H9 (cell line): ENCODE data around the gene RBM38. TPM values are rescaled to one million over a fixed set of nuclear protein-coding genes. Genes with fewer than 3 reads are reported as not detected.

ENCODE experiments used
- DNase-seq: peaks from one replicate; pipeline ENCODE4 v3.0.0-alpha.2; 2017
- H2AFZ ChIP-seq: one replicate; pipeline ENCODE4 v1.6.1; 2013; ENCODE audit warnings: mild to moderate bottlenecking, low read length, control low read depth, moderate library complexity
- H2AK5ac ChIP-seq: 2 replicates; pipeline ENCODE4 v1.6.1; 2013; ENCODE audit warnings: low read length, control low read depth, mixed read lengths; ENCODE audit not compliant: insufficient read length
- H2BK120ac ChIP-seq: one replicate; pipeline ENCODE4 v1.6.1; 2013; ENCODE audit warnings: low read depth, mild to moderate bottlenecking, low read length, control low read depth, inconsistent platforms; ENCODE audit not compliant: poor library complexity, severe bottlenecking
- H2BK12ac ChIP-seq: 2 replicates; pipeline ENCODE4 v1.6.1; 2013; ENCODE audit warnings: low read length, control low read depth, mixed read lengths, low read depth; ENCODE audit not compliant: insufficient read length
- H2BK15ac ChIP-seq: 2 replicates; pipeline ENCODE4 v1.6.1; 2013; ENCODE audit warnings: low read depth, low read length, control low read depth
- H2BK20ac ChIP-seq: one replicate; pipeline ENCODE4 v1.6.1; 2013; ENCODE audit warnings: low read depth, mild to moderate bottlenecking, low read length, control low read depth, inconsistent platforms; ENCODE audit not compliant: poor library complexity, severe bottlenecking
- H2BK5ac ChIP-seq: 2 replicates; pipeline ENCODE4 v1.6.1; 2013; ENCODE audit warnings: low read length, control low read depth, mixed read lengths; ENCODE audit not compliant: insufficient read length
- H3K14ac ChIP-seq: 2 replicates; pipeline ENCODE4 v1.6.1; 2013; ENCODE audit warnings: low read length, control low read depth; ENCODE audit not compliant: insufficient read depth
- H3K18ac ChIP-seq: 2 replicates; pipeline ENCODE4 v1.6.1; 2013; ENCODE audit warnings: low read depth, mild to moderate bottlenecking, mixed read lengths, low read length, control low read depth; ENCODE audit not compliant: insufficient read length
- H3K23ac ChIP-seq: 2 replicates; pipeline ENCODE4 v1.6.1; 2013; ENCODE audit warnings: low read length, control low read depth, mixed read lengths, low read depth; ENCODE audit not compliant: insufficient read length
- H3K23me2 ChIP-seq: 2 replicates; pipeline ENCODE4 v1.6.1; 2013; ENCODE audit warnings: low read depth, mild to moderate bottlenecking, mixed read lengths, low read length, control low read depth; ENCODE audit not compliant: insufficient read length, poor library complexity, severe bottlenecking
- H3K27ac ChIP-seq: 2 replicates; pipeline ENCODE4 v1.5.1; 2013; ENCODE audit warnings: low read length, control low read depth, mixed read lengths, low read depth; ENCODE audit not compliant: insufficient read length
- H3K27me3 ChIP-seq: 2 replicates; pipeline ENCODE4 v1.6.1; 2013; ENCODE audit warnings: low read length, control low read depth, inconsistent platforms; ENCODE audit not compliant: insufficient read depth
- H3K4ac ChIP-seq: 2 replicates; pipeline ENCODE4 v1.6.1; 2013; ENCODE audit warnings: low read depth, mild to moderate bottlenecking, control low read depth, inconsistent platforms, low read length, moderate library complexity
- H3K4me1 ChIP-seq: 2 replicates; pipeline ENCODE4 v1.6.1; 2013; ENCODE audit warnings: low read length, control low read depth, inconsistent platforms; ENCODE audit not compliant: insufficient read depth
- H3K4me2 ChIP-seq: 2 replicates; pipeline ENCODE4 v1.6.1; 2013; ENCODE audit warnings: low read length, control low read depth, mixed read lengths; ENCODE audit not compliant: insufficient read length, insufficient read depth
- H3K56ac ChIP-seq: 2 replicates; pipeline ENCODE4 v1.6.1; 2013; ENCODE audit warnings: low read depth, mild to moderate bottlenecking, mixed read lengths, low read length, control low read depth; ENCODE audit not compliant: insufficient read length
- H3K79me1 ChIP-seq: 2 replicates; pipeline ENCODE4 v1.6.1; 2013; ENCODE audit warnings: low read depth, mild to moderate bottlenecking, moderate library complexity, low read length, control low read depth, inconsistent platforms; ENCODE audit not compliant: insufficient read depth, poor library complexity, severe bottlenecking
- H3K79me2 ChIP-seq: 2 replicates; pipeline ENCODE4 v1.6.1; 2013; ENCODE audit warnings: low read length, control low read depth, inconsistent platforms; ENCODE audit not compliant: insufficient read depth
- H3K9ac ChIP-seq: 2 replicates; pipeline ENCODE4 v1.6.1; 2013; ENCODE audit warnings: low read length, control low read depth, mixed read lengths; ENCODE audit not compliant: insufficient read length; ENCODE audit errors: extremely low read depth
- H3K9me3 ChIP-seq: one replicate; pipeline ENCODE4 v1.6.1; 2013; ENCODE audit warnings: low read depth, low read length, inconsistent platforms; ENCODE audit not compliant: control insufficient read depth
- H3T11ph ChIP-seq: one replicate; pipeline ENCODE4 v1.6.1; 2013; ENCODE audit warnings: mild to moderate bottlenecking, low read length, control low read depth, inconsistent platforms
- H4K20me1 ChIP-seq: one replicate; pipeline ENCODE4 v1.6.1; 2013; ENCODE audit not compliant: control insufficient read depth, insufficient read length, insufficient read depth
- H4K5ac ChIP-seq: 2 replicates; pipeline ENCODE4 v1.6.1; 2013; ENCODE audit warnings: low read depth, mild to moderate bottlenecking, mixed read lengths, low read length, control low read depth; ENCODE audit not compliant: insufficient read length
- H4K8ac ChIP-seq: replicated peaks from 2 replicates; pipeline ENCODE4 v1.6.1; 2013; ENCODE audit warnings: low read length, control low read depth, mixed read lengths, low read depth; ENCODE audit not compliant: insufficient read length
- H4K91ac ChIP-seq: 2 replicates; pipeline ENCODE4 v1.6.1; 2013; ENCODE audit warnings: low read depth, mild to moderate bottlenecking, moderate library complexity, mixed read lengths, low read length, control low read depth; ENCODE audit not compliant: insufficient read length
- H3K27ac Mint-ChIP-seq, 3 experiments: 2 replicates in 2 of 3; 3 replicates in 1 of 3; pipeline ENCODE4 v1.8.0; 2020 to 2021; ENCODE audit warnings: mixed read lengths in 3 of 3, mild to moderate bottlenecking in 1 of 3, moderate library complexity in 1 of 3
- H3K27me3 Mint-ChIP-seq: 2 replicates; pipeline ENCODE4 v1.8.0; 2021; ENCODE audit warnings: low read depth, mild to moderate bottlenecking, moderate library complexity, mixed read lengths
- H3K36me3 Mint-ChIP-seq, 3 experiments: 2 replicates in 2 of 3; 3 replicates in 1 of 3; pipeline ENCODE4 v1.8.0; 2020 to 2021; ENCODE audit warnings: low read depth in 3 of 3, mixed read lengths in 3 of 3; ENCODE audit not compliant: insufficient read depth in 1 of 3
- H3K4me1 Mint-ChIP-seq, 2 experiments: 2 replicates each; pipeline ENCODE4 v1.8.0; 2020; ENCODE audit warnings: mixed read lengths in 2 of 2
- H3K4me3 Mint-ChIP-seq, 2 experiments: 2 replicates in 1 of 2; 3 replicates in 1 of 2; pipeline ENCODE4 v1.8.0; 2020 to 2021; ENCODE audit warnings: mild to moderate bottlenecking in 2 of 2, mixed read lengths in 2 of 2, moderate library complexity in 1 of 2
- H3K9me3 Mint-ChIP-seq, 2 experiments: 2 replicates in 1 of 2; 3 replicates in 1 of 2; pipeline ENCODE4 v1.8.0; 2020; ENCODE audit warnings: mild to moderate bottlenecking in 2 of 2, mixed read lengths in 2 of 2, moderate library complexity in 1 of 2
- CTCF ChIP-seq: fragments of 200-600 bp; sonication (generic); conservative IDR thresholded peaks from 3 replicates; pipeline ENCODE4 v1.8.0; 2021; ENCODE audit warnings: antibody characterized with exemption, mild to moderate bottlenecking
- WGBS: extraction: QIAGEN DNeasy Blood & Tissue Kit; methylation state at CpG from one replicate; pipeline ENCODE4 v1.1.7; 2013; ENCODE audit warnings: missing lambda C conversion rate, low lambda C conversion rate, mixed read lengths; ENCODE audit not compliant: insufficient read length; ENCODE audit errors: extremely low coverage; 5-methylcytosine and 5-hydroxymethylcytosine counted together
- total RNA-seq: library from RNA; stranded (reverse); gene quantifications from 2 replicates; pipeline ENCODE4 v1.2.1, GENCODE V29; 2021

RBM38 gene
- total RNA-seq, 1 experiment from 2014 or later: 66.8 TPM

GRCh38 chr20:57440678-57441509 is 49.7 kb downstream of the RBM38 start:
- Mint-ChIP-seq H3K27ac (peak overlapping the region in 2 of 3 experiments; percentile 94 to 96; a peak in 4 of 7 replicates), H3K4me3 (no peak overlapping the region), H3K4me1 (peaks cover 2 to 28% of the 10 kb centered on the region in 2 experiments; a peak in 3 of 4 replicates), H3K27me3 (peaks cover 7% of the 10 kb centered on the region; the same call in 1 of the 2 replicates), H3K36me3 (no peaks in the 10 kb centered on the region; a peak in 1 of 7 replicates), H3K9me3 (peaks cover 0 to 9% of the 10 kb centered on the region in 2 experiments; a peak in 4 of 5 replicates)
- Histone ChIP-seq H4K91ac (no peak overlapping the region), H3K4me2 (no peak overlapping the region), H3K14ac (peak overlapping the region; percentile 23; the same call in 1 of the 2 replicates), H2BK120ac (no peak overlapping the region), H2AFZ (no peak overlapping the region), H3K9me3 (no peaks in the 10 kb centered on the region), H3K9ac (no peak overlapping the region), H2BK5ac (no peak overlapping the region), H3K18ac (peak overlapping the region; percentile 69), H3K79me2 (no peaks in the 10 kb centered on the region), H2AK5ac (no peak overlapping the region), H3K27ac (no peak overlapping the region), H2BK12ac (no peak overlapping the region), H2BK20ac (no peak overlapping the region), H3K56ac (no peak overlapping the region), H4K5ac (no peak overlapping the region), H3K27me3 (no peaks in the 10 kb centered on the region), H3T11ph (no peak overlapping the region), H2BK15ac (no peak overlapping the region; the same call in 1 of the 2 replicates), H3K23me2 (no peaks in the 10 kb centered on the region), H3K4me1 (no peaks in the 10 kb centered on the region), H4K20me1 (no peaks in the 10 kb centered on the region), H4K8ac (no peak overlapping the region), H3K4ac (no peak overlapping the region), H3K23ac (no peak overlapping the region), H3K79me1 (no peaks in the 10 kb centered on the region)
- no CpG with 5 or more reads among the region's 33 CpGs for WGBS
- no peak for TF ChIP-seq CTCF
- peak; percentile 53 for DNase-seq
